HepG2 (cell line): ENCODE results near the gene PRSS16. TPM values are rescaled to one million over a fixed set of nuclear protein-coding genes. Genes with fewer than 3 reads are reported as not detected.

Experiments used
- ATAC-seq: fragments of 200-7000 bp; cut with Tn5 transposase; 3 replicates; pipeline ENCODE4 v1.9.1; 2020; ENCODE audit warnings: mild to moderate bottlenecking, moderate library complexity
- BruUV-seq: library from RNA; stranded (reverse); fragments of 400-500 nt; replicated peaks from 2 replicates; lab custom pipeline; 2021; lab: Mats Ljungman, UMichigan
- CTCF ChIA-PET: fragments of 300-600 bp; formaldehyde crosslinking; extraction: SDS; loops from one replicate; lab custom pipeline; 2021; ENCODE audit warnings: low total read pairs, inconsistent platforms, low intra/inter-chr PET ratio; lab: Yijun Ruan, JAX
- POLR2A ChIA-PET: fragments of 350-600 bp; sonication (Branson Sonifier 250); formaldehyde crosslinking; loops from one replicate; lab custom pipeline; 2020; ENCODE audit warnings: antibody characterized with exemption, inconsistent platforms; lab: Yijun Ruan, JAX
- DNase-seq: peaks from one replicate; pipeline ENCODE4 v3.0.0-alpha.2; 2015; ENCODE audit warnings: low spot score
- FAIRE-seq: peaks from 3 replicates; lab custom pipeline; 2011; peaks lifted over from hg19 to GRCh38; lab: Jason Lieb, UNC
- H2AFZ ChIP-seq: one replicate; pipeline ENCODE4 v1.6.1; 2011; ENCODE audit warnings: low read length, inconsistent platforms
- H3K27ac ChIP-seq: fragments of 300-600 bp; 3 replicates; pipeline ENCODE4 v1.8.0; 2011; ENCODE audit warnings: mixed run types, mild to moderate bottlenecking, mixed read lengths, low read length, inconsistent platforms; ENCODE audit not compliant: insufficient read depth; ENCODE audit errors: extremely low read length
- H3K27me3 ChIP-seq, 2 experiments: fragments of 200-600 bp in 1 of 2; 2 replicates in 1 of 2; 3 replicates in 1 of 2; pipeline versions ENCODE4 v1.6.0 to v1.8.0; 2011; ENCODE audit warnings: low read length in 2 of 2, mild to moderate bottlenecking in 2 of 2, moderate library complexity in 2 of 2, inconsistent platforms in 1 of 2; ENCODE audit not compliant: insufficient read depth in 2 of 2, control insufficient read depth in 1 of 2
- H3K36me3 ChIP-seq, 2 experiments: fragments of 200-600 bp in 1 of 2; replicated peaks in 1 of 2; 2 replicates in 1 of 2; 3 replicates in 1 of 2; pipeline versions ENCODE4 v1.5.1 to v1.8.0; 2011; ENCODE audit warnings: low read length in 2 of 2, inconsistent platforms in 1 of 2; ENCODE audit not compliant: insufficient read depth in 2 of 2, control insufficient read depth in 1 of 2
- H3K4me1 ChIP-seq: 2 replicates; pipeline ENCODE4 v1.5.1; 2012; ENCODE audit warnings: low read length, inconsistent platforms; ENCODE audit not compliant: insufficient read depth
- H3K4me2 ChIP-seq: 2 replicates; pipeline ENCODE4 v1.6.0; 2011; ENCODE audit warnings: low read depth, low read length, inconsistent platforms
- H3K4me3 ChIP-seq, 3 experiments: fragments of 200-600 bp in 1 of 3; sonication (generic), shearing (Covaris generic) in 1 of 3; replicated peaks in 1 of 3; 2 replicates each; pipeline ENCODE4 v1.5.1; 2011 to 2016; ENCODE audit warnings: low read length in 3 of 3, inconsistent platforms in 2 of 3, low read depth in 2 of 3, mild to moderate bottlenecking in 2 of 3, control low read depth in 1 of 3, mixed read lengths in 1 of 3; ENCODE audit not compliant: insufficient read depth in 1 of 3
- H3K79me2 ChIP-seq: one replicate; pipeline ENCODE4 v1.6.1; 2011; ENCODE audit warnings: low read length, inconsistent platforms; ENCODE audit not compliant: insufficient read depth
- H3K9ac ChIP-seq: 2 replicates; pipeline ENCODE4 v1.6.0; 2011; ENCODE audit warnings: mild to moderate bottlenecking, low read depth, low read length, inconsistent platforms; ENCODE audit not compliant: insufficient read depth
- H3K9me3 ChIP-seq: 2 replicates; pipeline ENCODE4 v1.5.1; 2012; ENCODE audit warnings: mild to moderate bottlenecking, low read length
- H4K20me1 ChIP-seq: 2 replicates; pipeline ENCODE4 v1.6.0; 2011; ENCODE audit warnings: inconsistent platforms, mild to moderate bottlenecking, low read length, moderate library complexity; ENCODE audit not compliant: insufficient read depth
- HBP1 ChIP-seq: IDR thresholded peaks from 2 replicates; pipeline ENCODE4 v1.6.1; 2016; ENCODE audit warnings: low read depth, control low read depth
- HNRNPL ChIP-seq: fragments of 200-400 bp; formaldehyde crosslinking; IDR thresholded peaks from 2 replicates; pipeline ENCODE4 v1.6.1; 2017; ENCODE audit warnings: mild to moderate bottlenecking, low read depth, low read length
- MTF2 ChIP-seq: sonication (generic); formaldehyde crosslinking; IDR thresholded peaks from 2 replicates; pipeline ENCODE4 v1.5.0; 2020; ENCODE audit warnings: missing genetic modification reagents, borderline replicate concordance
- RARA ChIP-seq: IDR thresholded peaks from 2 replicates; pipeline ENCODE4 v1.6.1; 2016; ENCODE audit warnings: missing genetic modification reagents, missing compliant biosample characterization
- TOPORS ChIP-seq: sonication (generic); formaldehyde crosslinking; IDR thresholded peaks from 2 replicates; pipeline ENCODE4 v1.8.0; 2023; ENCODE audit warnings: mild to moderate bottlenecking, missing genetic modification reagents
- ZBTB26 ChIP-seq: IDR thresholded peaks from 2 replicates; pipeline ENCODE4 v1.6.1; 2016; ENCODE audit warnings: missing compliant biosample characterization, missing genetic modification reagents, borderline replicate concordance
- ZNF350 ChIP-seq: sonication (generic); formaldehyde crosslinking; IDR thresholded peaks from 2 replicates; pipeline ENCODE4 v1.4.0; 2020; ENCODE audit warnings: mild to moderate bottlenecking, low read depth, missing genetic modification reagents, borderline replicate concordance
- ZNF382 ChIP-seq: sonication (generic); formaldehyde crosslinking; IDR thresholded peaks from 2 replicates; pipeline ENCODE4 v1.5.0; 2020; ENCODE audit warnings: missing genetic modification reagents, mild to moderate bottlenecking, borderline replicate concordance
- ZNF484 ChIP-seq: sonication (generic); formaldehyde crosslinking; IDR thresholded peaks from 2 replicates; pipeline ENCODE4 v1.5.1; 2020; ENCODE audit warnings: mild to moderate bottlenecking, low read depth, missing genetic modification reagents, borderline replicate concordance
- WGBS: methylation state at CpG from one replicate; pipeline ENCODE4 v1.1.6; 2017; ENCODE audit warnings: low lambda C conversion rate; 5-methylcytosine and 5-hydroxymethylcytosine counted together
- in situ Hi-C: cut with HindIII; loops from 2 replicates; pipeline ENCODE4 v1.10.0; 2017; ENCODE audit warnings: low pct_unique_long_range_greater_than_20kb; ENCODE audit not compliant: extremely low pct_ligation_motif_present
- intact Hi-C: fragments of 100-400 bp; cut with micrococcal nuclease; formaldehyde crosslinking; loops from one replicate; pipeline ENCODE4 v1.10.0; 2022; ENCODE audit not compliant: unreplicated experiment
- polyA plus RNA-seq, 8 experiments: library from polyadenylated mRNA; depleted of rRNA in 3 of 8; stranded (reverse) in 7 of 8; unstranded in 1 of 8; fragments of >200 nt; fragmentation: Illumina TruSeq in 4 of 8; extraction: Trizol in 4 of 8; gene quantifications; 2 replicates each; pipeline versions ENCODE4 v1.2.1 to v1.2.3, GENCODE V29; 2011 to 2016; ENCODE audit warnings: low read depth in 4 of 8, missing spikeins in 1 of 8, mixed read lengths in 1 of 8; ENCODE audit not compliant: insufficient read depth in 1 of 8
- total RNA-seq, 5 experiments: library from RNA; depleted of rRNA; stranded (reverse); fragments of >200 nt; fragmentation: Illumina TruSeq; extraction: Trizol; gene quantifications; 2 replicates each; pipeline ENCODE4 v1.2.3, GENCODE V29; 2016; ENCODE audit warnings: low read depth in 1 of 5
- TF ChIP-seq, protein P1 (sequence below): sonication (generic); formaldehyde crosslinking; IDR thresholded peaks from 2 replicates; pipeline ENCODE4 v1.8.0; 2022; ENCODE audit warnings: low read depth, missing genetic modification reagents

The PRSS16 gene
- total and polyA plus RNA-seq, 2 of the 13 experiments (the other 11 are each of a cell fraction or from before 2014, with no cell fraction given), result not detected

DNA sequence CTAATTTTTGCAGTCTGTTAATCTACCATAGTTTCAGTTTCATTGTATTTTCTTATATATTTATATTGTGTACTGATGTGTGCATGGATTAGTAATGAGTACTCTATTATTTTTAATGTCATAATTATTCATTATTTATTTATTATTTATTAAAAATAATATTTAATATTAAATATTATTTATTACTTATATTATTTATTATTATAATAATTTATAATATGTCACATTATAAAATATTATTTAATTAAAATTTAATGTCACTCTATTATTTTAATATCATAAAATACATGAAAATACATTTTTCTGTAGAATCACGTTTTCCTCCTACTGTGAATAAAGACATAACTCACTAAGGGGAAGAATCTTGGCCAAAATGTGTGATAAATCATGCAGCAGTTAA, 34.1 kb downstream of the PRSS16 start:
- H3K9me3 ChIP-seq, result no peaks in the 10 kb centered on the region
- POLR2A ChIA-PET, result no interaction called here
- FAIRE-seq (no peak), ATAC-seq (no peak)
- H2AFZ ChIP-seq, result no peak overlapping the region
- H3K79me2 ChIP-seq, result no peaks in the 10 kb centered on the region
- TF ChIP-seq RARA (CRISPR knock-in tag) (no peak), ZBTB26 (no peak), HNRNPL (no peak), TOPORS (CRISPR knock-in tag) (no peak), ZNF382 (no peak), ZNF350 (no peak), HBP1 (no peak), ZNF484 (CRISPR knock-in tag) (no peak), MTF2 (CRISPR knock-in tag) (no peak)
- TF ChIP-seq, protein P1, sequence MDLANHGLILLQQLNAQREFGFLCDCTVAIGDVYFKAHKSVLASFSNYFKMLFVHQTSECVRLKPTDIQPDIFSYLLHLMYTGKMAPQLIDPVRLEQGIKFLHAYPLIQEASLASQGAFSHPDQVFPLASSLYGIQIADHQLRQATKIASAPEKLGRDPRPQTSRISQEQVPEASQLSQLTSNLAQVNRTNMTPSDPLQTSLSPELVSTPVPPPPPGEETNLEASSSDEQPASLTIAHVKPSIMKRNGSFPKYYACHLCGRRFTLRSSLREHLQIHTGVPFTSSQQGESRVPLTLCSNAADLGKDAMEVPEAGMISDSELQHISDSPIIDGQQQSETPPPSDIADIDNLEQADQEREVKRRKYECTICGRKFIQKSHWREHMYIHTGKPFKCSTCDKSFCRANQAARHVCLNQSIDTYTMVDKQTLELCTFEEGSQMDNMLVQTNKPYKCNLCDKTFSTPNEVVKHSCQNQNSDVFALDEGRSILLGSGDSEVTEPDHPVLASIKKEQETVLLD (CRISPR knock-in tag), result no peak
- TF ChIP-seq, all 625 proteins: peak for 0
- intact Hi-C loops (no loop called here), in situ Hi-C loops (no loop called here)
- 5% methylated on average over 1 of the region's 1 CpG for WGBS
- Histone ChIP-seq H4K20me1 (no peaks in the 10 kb centered on the region), H3K27me3 (peaks cover 1 to 30% of the 10 kb centered on the region in 2 experiments; a peak in 3 of 5 replicates), H3K36me3 (no peaks in the 10 kb centered on the region), H3K27ac (no peak overlapping the region), H3K9ac (no peak overlapping the region), H3K4me1 (peaks cover 20% of the 10 kb centered on the region), H3K4me2 (peak overlapping the region; percentile 90), H3K4me3 (peak overlapping the region in 1 of 3 experiments; percentile 71; a peak in 1 of 6 replicates)
- CTCF ChIA-PET, result no interaction called here
- no peak for DNase-seq
- no TSS peak for BruUV-seq
